IMR-90 (cell line): ENCODE measurements around the gene NAA80. TPM values are rescaled to one million over a fixed set of nuclear protein-coding genes. Genes with fewer than 3 reads are reported as not detected.

Experiments
- ATAC-seq: fragments of 200-7000 bp; cut with Tn5 transposase; 2 replicates; pipeline ENCODE4 v1.9.1; 2020; ENCODE audit warnings: low read depth, mild to moderate bottlenecking, moderate library complexity
- BruUV-seq: library from RNA; stranded (reverse); fragments of 400-500 nt; replicated peaks from 2 replicates; lab custom pipeline; 2021; lab: Mats Ljungman, UMichigan
- CTCF ChIA-PET: fragments of 300-600 bp; formaldehyde crosslinking; extraction: SDS; loops from one replicate; lab custom pipeline; 2021; ENCODE audit warnings: antibody characterized with exemption; lab: Yijun Ruan, JAX
- POLR2A ChIA-PET: fragments of 300-600 bp; sonication (Branson Sonifier 250); formaldehyde crosslinking; loops from one replicate; lab custom pipeline; 2022; ENCODE audit warnings: antibody characterized with exemption; ENCODE audit not compliant: unreplicated experiment; lab: Charles Lee
- DNase-seq: peaks from one replicate; pipeline ENCODE4 v3.0.0; 2013
- H2AFZ ChIP-seq: replicated peaks from 2 replicates; pipeline ENCODE3; 2013; ENCODE audit warnings: low read length, mild to moderate bottlenecking; ENCODE audit not compliant: poor library complexity
- H2AK5ac ChIP-seq: 2 replicates; pipeline ENCODE4 v1.6.1; 2013; ENCODE audit warnings: low read depth, low read length, inconsistent platforms
- H2AK9ac ChIP-seq: replicated peaks from 2 replicates; pipeline ENCODE3; 2013; ENCODE audit warnings: mild to moderate bottlenecking, low read depth, low read length, moderate library complexity; ENCODE audit not compliant: poor library complexity
- H2BK120ac ChIP-seq: 2 replicates; pipeline ENCODE4 v1.6.1; 2013; ENCODE audit warnings: low read depth, low read length, inconsistent platforms
- H2BK15ac ChIP-seq: 3 replicates; pipeline ENCODE4 v1.6.1; 2013; ENCODE audit warnings: low read depth, low read length, inconsistent platforms
- H2BK20ac ChIP-seq: 2 replicates; pipeline ENCODE4 v1.6.1; 2013; ENCODE audit warnings: low read depth, mild to moderate bottlenecking, inconsistent platforms, low read length, moderate library complexity
- H2BK5ac ChIP-seq: 2 replicates; pipeline ENCODE4 v1.6.1; 2013; ENCODE audit warnings: mild to moderate bottlenecking, low read depth, low read length, inconsistent platforms; ENCODE audit not compliant: poor library complexity, severe bottlenecking
- H3K14ac ChIP-seq: replicated peaks from 2 replicates; pipeline ENCODE4 v1.6.1; 2013; ENCODE audit warnings: low read depth, low read length, inconsistent platforms
- H3K18ac ChIP-seq: 2 replicates; pipeline ENCODE4 v1.6.1; 2013; ENCODE audit warnings: low read depth, low read length, control low read depth
- H3K23ac ChIP-seq: 2 replicates; pipeline ENCODE4 v1.6.1; 2013; ENCODE audit warnings: low read depth, low read length, inconsistent platforms
- H3K27ac ChIP-seq: 2 replicates; pipeline ENCODE4 v1.5.1; 2013; ENCODE audit warnings: mild to moderate bottlenecking, control low read depth, low read length; ENCODE audit not compliant: insufficient read depth
- H3K27me3 ChIP-seq: 2 replicates; pipeline ENCODE4 v1.6.1; 2013; ENCODE audit warnings: low read length; ENCODE audit not compliant: control insufficient read depth, insufficient read depth
- H3K36me3 ChIP-seq: 2 replicates; pipeline ENCODE4 v1.6.1; 2013; ENCODE audit warnings: low read length, mixed read lengths; ENCODE audit not compliant: control insufficient read depth, insufficient read depth
- H3K4ac ChIP-seq: 2 replicates; pipeline ENCODE4 v1.6.1; 2013; ENCODE audit warnings: low read depth, low read length, inconsistent platforms
- H3K4me1 ChIP-seq: 2 replicates; pipeline ENCODE4 v1.6.1; 2013; ENCODE audit warnings: low read length, mixed read lengths; ENCODE audit not compliant: control insufficient read depth, insufficient read depth
- H3K4me2 ChIP-seq: 2 replicates; pipeline ENCODE4 v1.6.1; 2013; ENCODE audit warnings: low read depth, mild to moderate bottlenecking, control low read depth, low read length, moderate library complexity
- H3K4me3 ChIP-seq: 2 replicates; pipeline ENCODE4 v1.5.1; 2013; ENCODE audit warnings: low read depth, mild to moderate bottlenecking, control low read depth, low read length, moderate library complexity; ENCODE audit not compliant: insufficient read depth
- H3K56ac ChIP-seq: 2 replicates; pipeline ENCODE4 v1.6.1; 2013; ENCODE audit warnings: low read length, inconsistent platforms; ENCODE audit not compliant: insufficient read depth; ENCODE audit errors: extremely low read depth
- H3K79me1 ChIP-seq, 2 experiments: 2 replicates each; pipeline ENCODE4 v1.6.1; 2013; ENCODE audit warnings: low read length in 2 of 2, inconsistent platforms in 1 of 2, low read depth in 1 of 2
- H3K9ac ChIP-seq: 2 replicates; pipeline ENCODE4 v1.6.1; 2013; ENCODE audit warnings: low read depth, low read length, control low read depth
- H3K9me1 ChIP-seq: 2 replicates; pipeline ENCODE4 v1.6.1; 2013; ENCODE audit warnings: low read length, inconsistent platforms; ENCODE audit not compliant: insufficient read depth
- H3K9me3 ChIP-seq: 2 replicates; pipeline ENCODE4 v1.6.1; 2013; ENCODE audit warnings: low read length; ENCODE audit not compliant: control insufficient read depth, insufficient read depth
- H4K20me1 ChIP-seq: 2 replicates; pipeline ENCODE4 v1.6.1; 2013; ENCODE audit warnings: low read length, inconsistent platforms; ENCODE audit not compliant: insufficient read depth
- H4K5ac ChIP-seq: 2 replicates; pipeline ENCODE4 v1.6.1; 2013; ENCODE audit warnings: mild to moderate bottlenecking, low read depth, low read length, control low read depth
- H4K8ac ChIP-seq, 2 experiments: 2 replicates each; pipeline ENCODE4 v1.6.1; 2013; ENCODE audit warnings: low read depth in 2 of 2, low read length in 2 of 2, control low read depth in 1 of 2, inconsistent platforms in 1 of 2
- H4K91ac ChIP-seq: 2 replicates; pipeline ENCODE4 v1.6.1; 2013; ENCODE audit warnings: low read depth, low read length, inconsistent platforms; ENCODE audit not compliant: insufficient read depth
- BHLHE40 ChIP-seq: fragments of 150-350 bp; IDR thresholded peaks from 2 replicates; pipeline ENCODE4 v1.6.1; 2016; ENCODE audit warnings: mild to moderate bottlenecking, low read depth, low read length
- CEBPB ChIP-seq: IDR thresholded peaks from 2 replicates; pipeline ENCODE4 v1.6.1; 2012; ENCODE audit warnings: low read depth, low read length, improper control_type of control experiment
- CHD1 ChIP-seq: IDR thresholded peaks from 2 replicates; pipeline ENCODE4 v1.6.1; 2012; ENCODE audit warnings: low read depth, low read length, improper control_type of control experiment
- CTCF ChIP-seq: conservative IDR thresholded peaks from 2 replicates; pipeline ENCODE4 v1.5.1; 2012; ENCODE audit warnings: mild to moderate bottlenecking, low read depth, low read length, improper control_type of control experiment
- FOS ChIP-seq: fragments of 150-350 bp; IDR thresholded peaks from 2 replicates; pipeline ENCODE4 v1.6.1; 2016; ENCODE audit warnings: low read depth, low read length
- MAFK ChIP-seq: IDR thresholded peaks from 2 replicates; pipeline ENCODE4 v1.6.1; 2012; ENCODE audit warnings: low read depth, low read length, improper control_type of control experiment
- MAZ ChIP-seq: IDR thresholded peaks from 2 replicates; pipeline ENCODE4 v1.6.1; 2012; ENCODE audit warnings: low read depth, mild to moderate bottlenecking, low read length, improper control_type of control experiment, moderate library complexity, borderline replicate concordance
- MXI1 ChIP-seq: IDR thresholded peaks from 2 replicates; pipeline ENCODE4 v1.6.1; 2012; ENCODE audit warnings: low read depth, mild to moderate bottlenecking, low read length, moderate library complexity, borderline replicate concordance
- NFE2L2 ChIP-seq: fragments of 150-350 bp; IDR thresholded peaks from 2 replicates; pipeline ENCODE4 v1.6.1; 2016; ENCODE audit warnings: low read depth, mild to moderate bottlenecking, low read length
- POLR2A ChIP-seq: IDR thresholded peaks from 2 replicates; pipeline ENCODE4 v1.6.1; 2012; ENCODE audit warnings: mild to moderate bottlenecking, low read depth, low read length
- RAD21 ChIP-seq: IDR thresholded peaks from 2 replicates; pipeline ENCODE4 v1.6.1; 2012; ENCODE audit warnings: low read length, improper control_type of control experiment
- RCOR1 ChIP-seq: IDR thresholded peaks from 2 replicates; pipeline ENCODE4 v1.6.1; 2012; ENCODE audit warnings: mild to moderate bottlenecking, low read length, improper control_type of control experiment; ENCODE audit not compliant: insufficient replicate concordance
- RFX5 ChIP-seq: IDR thresholded peaks from 2 replicates; pipeline ENCODE4 v1.8.0; 2012; ENCODE audit warnings: low read depth, mild to moderate bottlenecking, low read length, moderate library complexity
- WGBS, 2 experiments: methylation state at CpG; one replicate each; pipeline versions ENCODE4 v1.1.5 to v1.1.7; 2013; ENCODE audit warnings: missing lambda C conversion rate in 2 of 2; ENCODE audit not compliant: insufficient read length in 1 of 2; ENCODE audit errors: extremely low coverage in 2 of 2; 5-methylcytosine and 5-hydroxymethylcytosine counted together
- dilution Hi-C: fragments of 300-500 bp; cut with HindIII; formaldehyde crosslinking; loops from one replicate; pipeline ENCODE4 v1.14.3; 2018; ENCODE audit warnings: low sequenced_read_pairs; ENCODE audit not compliant: unreplicated experiment
- in situ Hi-C: fragments of 300-500 bp; cut with MboI; formaldehyde crosslinking; loops from 3 replicates; pipeline ENCODE4 v1.14.3; 2019; ENCODE audit warnings: low sequenced_read_pairs, inconsistent platforms, mixed read lengths
- intact Hi-C: fragments of 100-400 bp; cut with micrococcal nuclease; formaldehyde crosslinking; loops from 2 replicates; pipeline ENCODE4 v1.10.0; 2022
- polyA plus RNA-seq, 3 experiments: library from polyadenylated mRNA; depleted of rRNA; stranded (reverse); fragments of >200 nt; gene quantifications; 2 replicates each; pipeline ENCODE4 v1.2.3, GENCODE V29; 2012; ENCODE audit warnings: low replicate concordance in 1 of 3
- total RNA-seq: library from RNA; depleted of rRNA; stranded (reverse); fragments of >200 nt; gene quantifications from 2 replicates; pipeline ENCODE4 v1.2.3, GENCODE V29; 2012
- TF ChIP-seq, protein P1 (sequence below): fragments of 150-350 bp; IDR thresholded peaks from 2 replicates; pipeline ENCODE4 v1.6.1; 2016; ENCODE audit warnings: low read depth, mild to moderate bottlenecking, low read length, moderate library complexity, borderline replicate concordance
- TF ChIP-seq, protein P2 (sequence below): fragments of 150-350 bp; IDR thresholded peaks from 2 replicates; pipeline ENCODE4 v1.6.1; 2017; ENCODE audit warnings: mild to moderate bottlenecking, antibody characterized with exemption, low read length, low read depth

The NAA80 gene
- total and polyA plus RNA-seq, 2 of the 4 experiments (the other 2 are of a cell fraction): 5.0 to 14.4 TPM

DNA sequence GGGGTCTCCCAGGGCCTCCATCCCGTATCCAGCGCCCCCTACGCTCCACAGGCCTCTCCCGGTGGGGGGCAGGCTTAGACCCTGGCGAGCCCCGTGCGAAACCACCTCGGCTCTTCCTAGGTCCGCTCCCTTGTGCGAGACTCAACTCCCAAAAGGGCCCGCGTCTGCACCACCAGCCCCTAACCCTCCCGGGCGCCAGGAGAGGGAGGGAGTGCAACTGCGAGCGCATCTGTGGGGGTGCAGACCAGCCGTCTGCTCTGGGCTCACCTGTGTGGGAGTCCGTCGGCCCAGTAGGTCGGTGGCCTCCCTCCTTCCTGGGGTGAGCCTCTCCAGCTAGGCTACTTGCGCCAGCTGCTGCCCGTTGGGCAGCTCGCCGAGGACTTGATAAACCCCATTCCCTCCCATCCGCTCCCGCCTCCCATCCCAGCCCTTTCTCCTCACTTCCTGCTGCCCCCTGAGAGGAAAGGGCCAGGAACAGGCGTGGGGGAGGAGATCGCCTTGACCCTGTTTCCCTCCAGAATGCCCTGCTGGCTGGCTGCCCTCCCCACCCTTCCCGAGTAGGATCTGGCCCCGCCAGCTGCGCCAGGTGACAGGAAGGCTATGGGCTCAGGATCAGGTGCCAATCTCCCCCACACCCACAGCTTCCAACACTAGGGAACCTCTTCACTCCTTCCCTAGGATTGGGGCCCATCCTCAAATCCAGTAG lies 23.3 kb upstream of the NAA80 start, which contains the start of gene HYAL2:
Gene HYAL2 (minus strand): TSS at position 360 of the 706 bp plus-strand sequence. CDS start 2,256 bp downstream, outside the sequence.
- DNase-seq: no peak
- ChIA-PET CTCF (no interaction called here), POLR2A (no interaction called here)
- intact Hi-C loops (loop anchor here (5.0 kb wide), 1 partner anchor 60 kb away; no protein-coding TSS in a partner anchor), dilution Hi-C loops (no loop called here), in situ Hi-C loops (no loop called here)
- Histone ChIP-seq H3K9ac (peak within 1 kb of the TSS; percentile 94), H3K9me1 (peaks cover 8% of the 10 kb centered on the region), H3K14ac (no peak within 1 kb of the TSS), H2BK120ac (peak within 1 kb of the TSS; percentile 54; the same call in 1 of the 2 replicates), H2AK5ac (peak within 1 kb of the TSS; percentile 87), H2AK9ac (peak within 1 kb of the TSS; percentile 93), H4K5ac (peak within 1 kb of the TSS; percentile 95), H2BK5ac (peak within 1 kb of the TSS; percentile 98), H3K9me3 (no peaks in the 10 kb centered on the region), H3K23ac (peak within 1 kb of the TSS; percentile 35; the same call in 1 of the 2 replicates), H2BK15ac (no peak within 1 kb of the TSS), H2BK20ac (no peak within 1 kb of the TSS), H3K4ac (peak within 1 kb of the TSS; percentile 66), H4K8ac (peak within 1 kb of the TSS; percentile 96 to 99; a peak in 3 of 4 replicates), H3K79me1 (peaks cover 31 to 58% of the 10 kb centered on the region in 2 experiments), H4K91ac (peak within 1 kb of the TSS; percentile 58), H2AFZ (peak within 1 kb of the TSS; percentile 95), H3K27me3 (no peaks in the 10 kb centered on the region), H3K4me3 (peak within 1 kb of the TSS; percentile 58), H3K4me1 (peaks cover 26% of the 10 kb centered on the region), H4K20me1 (peaks cover 11% of the 10 kb centered on the region; the same call in 1 of the 2 replicates), H3K56ac (no peak within 1 kb of the TSS), H3K27ac (peak within 1 kb of the TSS; percentile 98), H3K36me3 (peaks cover 26% of the 10 kb centered on the region), H3K4me2 (peak within 1 kb of the TSS; percentile 67), H3K18ac (no peak within 1 kb of the TSS)
- no peak for ATAC-seq
- no TSS peak for BruUV-seq
- no CpG with 5 or more reads among the region's 31 CpGs for WGBS, 2 experiments
- TF ChIP-seq CTCF: no peak
- no peak for TF ChIP-seq RCOR1
- no peak for TF ChIP-seq CHD1
- no peak for TF ChIP-seq MXI1
- no peak for TF ChIP-seq MAFK
- TF ChIP-seq, protein P1, sequence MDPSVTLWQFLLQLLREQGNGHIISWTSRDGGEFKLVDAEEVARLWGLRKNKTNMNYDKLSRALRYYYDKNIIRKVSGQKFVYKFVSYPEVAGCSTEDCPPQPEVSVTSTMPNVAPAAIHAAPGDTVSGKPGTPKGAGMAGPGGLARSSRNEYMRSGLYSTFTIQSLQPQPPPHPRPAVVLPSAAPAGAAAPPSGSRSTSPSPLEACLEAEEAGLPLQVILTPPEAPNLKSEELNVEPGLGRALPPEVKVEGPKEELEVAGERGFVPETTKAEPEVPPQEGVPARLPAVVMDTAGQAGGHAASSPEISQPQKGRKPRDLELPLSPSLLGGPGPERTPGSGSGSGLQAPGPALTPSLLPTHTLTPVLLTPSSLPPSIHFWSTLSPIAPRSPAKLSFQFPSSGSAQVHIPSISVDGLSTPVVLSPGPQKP: no peak
- TF ChIP-seq, protein P2, sequence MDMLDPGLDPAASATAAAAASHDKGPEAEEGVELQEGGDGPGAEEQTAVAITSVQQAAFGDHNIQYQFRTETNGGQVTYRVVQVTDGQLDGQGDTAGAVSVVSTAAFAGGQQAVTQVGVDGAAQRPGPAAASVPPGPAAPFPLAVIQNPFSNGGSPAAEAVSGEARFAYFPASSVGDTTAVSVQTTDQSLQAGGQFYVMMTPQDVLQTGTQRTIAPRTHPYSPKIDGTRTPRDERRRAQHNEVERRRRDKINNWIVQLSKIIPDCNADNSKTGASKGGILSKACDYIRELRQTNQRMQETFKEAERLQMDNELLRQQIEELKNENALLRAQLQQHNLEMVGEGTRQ: no peak
- no peak for TF ChIP-seq POLR2A
- no peak for TF ChIP-seq NFE2L2
- no peak for TF ChIP-seq RAD21
- TF ChIP-seq CEBPB: no peak
- TF ChIP-seq BHLHE40: no peak
- no peak for TF ChIP-seq FOS
- TF ChIP-seq MAZ: no peak
- TF ChIP-seq RFX5: no peak
